Lower leg skin (tissue), 3 donors: ENCODE measurements around the gene TBC1D2.

Experiments used
- CTCF ChIP-seq, 3 donors: fragments of 450-650 bp; IDR thresholded peaks; one replicate each; pipeline ENCODE4 v1.5.1; 2016; ENCODE audit warnings: antibody characterized with exemption in 3 of 3, mild to moderate bottlenecking in 3 of 3, moderate library complexity in 2 of 3
- POLR2A ChIP-seq, 2 donors: fragments of 450-650 bp; IDR thresholded peaks; one replicate each; pipeline ENCODE4 v1.6.1; 2016 to 2017; ENCODE audit warnings: antibody characterized with exemption in 2 of 2, mild to moderate bottlenecking in 1 of 2, moderate library complexity in 1 of 2

- TF ChIP-seq CTCF (IDR thresholded peaks at IDR 0.05) (no peak), POLR2A (IDR thresholded peaks at IDR 0.05) (no peak)
These were observed 39.6 kb downstream of the TBC1D2 start for GRCh38 chr9:98215821-98216220.
